OCI-LY7 (cell line): Measurements from ENCODE around the gene CCDC17.

Experiments used
- CTCF ChIP-seq: fragments of 200-600 bp; sonication (generic); conservative IDR thresholded peaks from 2 replicates; pipeline ENCODE4 v1.5.1; 2014; ENCODE audit warnings: mild to moderate bottlenecking, antibody characterized with exemption, low read length, moderate library complexity, mixed read lengths
- EZH2phosphoT487 ChIP-seq: fragments of 200-600 bp; sonication (generic); IDR thresholded peaks from 2 replicates; pipeline ENCODE4 v1.6.1; 2018; ENCODE audit warnings: low read depth, borderline replicate concordance, mild to moderate bottlenecking, mixed run types, antibody characterized with exemption, low read length, moderate library complexity, mixed read lengths

GRCh38 chr1:45668526-45668925 lies 44.7 kb upstream of the CCDC17 start:
- TF ChIP-seq CTCF: no peak
- no peak for TF ChIP-seq EZH2phosphoT487
